Pancreas (tissue), 10 donors: ENCODE measurements around the gene TLE1. TPM values are rescaled to one million over a fixed set of nuclear protein-coding genes. Genes with fewer than 3 reads are reported as not detected.
"Not testable (repeated sequence)": the region's sequence is repeated elsewhere in the genome, so short reads cannot be mapped to it uniquely, and the experiment has no call there.

Experiments used
- ATAC-seq, 4 donors: fragments of 200-7000 bp; cut with Tn5 transposase; one replicate each; pipeline versions ENCODE4 v1.8.0 to v1.9.1; 2020; ENCODE audit warnings: mild to moderate bottlenecking in 4 of 4, moderate library complexity in 4 of 4
- DNase-seq, 6 donors: peaks; one replicate each; pipeline ENCODE4 v3.0.0-alpha.2; 2020
- FAIRE-seq: peaks from 2 replicates; lab custom pipeline; 2012; peaks lifted over from hg19 to GRCh38; lab: Jason Lieb, UNC
- H3K27ac ChIP-seq, 4 donors: fragments of 200-600 bp; sonication (generic); 1 replicate in 3 of 4; 2 replicates in 1 of 4; pipeline versions ENCODE4 v1.5.0 to v1.8.0; 2020
- H3K27me3 ChIP-seq, 4 donors: fragments of 200-600 bp; one replicate each; pipeline ENCODE4 v1.8.0; 2021
- H3K36me3 ChIP-seq, 3 donors: fragments of 200-600 bp; sonication (generic) in 1 of 3; one replicate each; pipeline versions ENCODE4 v1.5.0 to v1.8.0; 2020 to 2021
- H3K4me1 ChIP-seq, 3 donors: fragments of 200-600 bp; one replicate each; pipeline ENCODE4 v1.8.0; 2021
- H3K4me3 ChIP-seq, 4 donors: fragments of 200-600 bp; sonication (generic) in 2 of 4; one replicate each; pipeline versions ENCODE4 v1.5.0 to v1.8.0; 2020 to 2021
- H3K9me3 ChIP-seq, 4 donors: fragments of 200-600 bp; one replicate each; pipeline ENCODE4 v1.8.0; 2021
- WGBS, 2 donors: extraction: QIAGEN DNeasy Blood & Tissue Kit; methylation state at CpG; one replicate each; pipeline ENCODE4 v1.1.7; 2013; 5-methylcytosine and 5-hydroxymethylcytosine counted together
- intact Hi-C, 3 donors: fragments of 100-400 bp; cut with DNase I; formaldehyde crosslinking; loops; one replicate each; pipeline versions ENCODE4 v1.11.1 to v1.14.2; 2022
- polyA plus RNA-seq, 2 donors: library from polyadenylated mRNA; stranded (reverse); fragments of 200-250 nt; gene quantifications; one replicate each; pipeline ENCODE4 v1.2.3, GENCODE V29; 2013
- total RNA-seq, 6 donors: library from RNA; stranded (reverse); fragmentation: NEBNext Ultra II Directional in 4 of 6; extraction: Animal tissue kit (Norgen Biotek cat#: 25700) in 4 of 6; gene quantifications; one replicate each; pipeline versions ENCODE4 v1.2.1 to v1.2.4, GENCODE V29; 2021 to 2023
- TF ChIP-seq, protein P1 (sequence below), 4 donors: fragments of 200-600 bp; sonication (generic) in 3 of 4; IDR thresholded peaks; one replicate each; pipeline versions ENCODE4 v1.5.0 to v1.8.0; 2021; ENCODE audit warnings: antibody characterized with exemption in 4 of 4
- donor health status: healthy with polysubstance abuse.
- donor health status: DM: no; HTN: no; CAD: no; lungs with moderate emphysema.
- donor health status: DM: no; HTN: no; CAD: no.
- donor health status: control.
- donor health status: control.
- donor health status: Bipolar disorder and iron deficiency.
- donor health status: DM: yes; HTN: yes; CAD: no.
- donor health status: DM: no; HTN: no; CAD: no.
- donor health status: DM: no; HTN: no; CAD: no.
- donor health status: DM: yes; HTN: yes; CAD: no.

The TLE1 gene
- total and polyA plus RNA-seq, 8 donors, result 15.1 to 38.9 (median 28.4) TPM

DNA sequence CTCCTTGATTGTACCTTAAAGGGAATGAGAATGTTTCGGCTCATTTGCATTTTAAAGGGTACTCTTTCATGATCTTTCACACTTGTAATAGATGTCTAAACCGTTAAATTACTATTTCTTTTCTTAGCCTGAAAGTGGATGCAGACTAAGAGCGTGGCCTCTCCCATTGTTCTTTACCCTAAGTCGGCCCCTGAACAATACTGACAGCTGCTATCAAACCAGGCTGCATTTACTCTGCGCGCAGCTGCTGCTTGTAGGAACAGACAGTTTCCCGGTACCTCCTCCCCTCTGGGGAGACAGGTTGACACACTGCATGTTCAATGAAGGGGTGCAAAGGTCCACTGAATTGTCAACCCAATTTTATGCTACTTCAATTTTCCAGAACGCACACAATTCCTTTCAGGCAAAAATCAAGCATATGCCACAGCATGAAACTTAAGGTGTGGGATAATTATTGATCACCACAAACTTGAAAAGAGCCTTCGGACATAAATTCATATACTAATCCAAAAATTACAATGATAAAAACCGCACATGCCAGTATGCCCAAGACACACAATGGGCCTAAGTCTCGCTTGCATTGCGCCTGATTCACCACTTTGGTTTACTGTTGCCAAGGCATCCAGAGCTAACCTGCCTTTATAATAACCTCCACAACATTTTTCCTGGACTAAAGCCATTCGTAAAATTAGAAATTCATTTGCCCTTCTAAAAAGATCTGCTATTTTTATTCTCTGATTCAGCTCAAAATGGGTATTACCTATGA lies 39.7 kb downstream of the TLE1 start:
- Histone ChIP-seq H3K27ac (no peak overlapping the region), H3K4me1 (peaks cover 0 to 11% (median 8%) of the 10 kb centered on the region in 3 donors), H3K36me3 (peaks cover 0 to 10% (median 10%) of the 10 kb centered on the region in 3 donors), H3K9me3 (no peaks in the 10 kb centered on the region), H3K27me3 (no peaks in the 10 kb centered on the region), H3K4me3 (no peak overlapping the region)
- intact Hi-C loops, result no loop called here
- TF ChIP-seq, protein P1, sequence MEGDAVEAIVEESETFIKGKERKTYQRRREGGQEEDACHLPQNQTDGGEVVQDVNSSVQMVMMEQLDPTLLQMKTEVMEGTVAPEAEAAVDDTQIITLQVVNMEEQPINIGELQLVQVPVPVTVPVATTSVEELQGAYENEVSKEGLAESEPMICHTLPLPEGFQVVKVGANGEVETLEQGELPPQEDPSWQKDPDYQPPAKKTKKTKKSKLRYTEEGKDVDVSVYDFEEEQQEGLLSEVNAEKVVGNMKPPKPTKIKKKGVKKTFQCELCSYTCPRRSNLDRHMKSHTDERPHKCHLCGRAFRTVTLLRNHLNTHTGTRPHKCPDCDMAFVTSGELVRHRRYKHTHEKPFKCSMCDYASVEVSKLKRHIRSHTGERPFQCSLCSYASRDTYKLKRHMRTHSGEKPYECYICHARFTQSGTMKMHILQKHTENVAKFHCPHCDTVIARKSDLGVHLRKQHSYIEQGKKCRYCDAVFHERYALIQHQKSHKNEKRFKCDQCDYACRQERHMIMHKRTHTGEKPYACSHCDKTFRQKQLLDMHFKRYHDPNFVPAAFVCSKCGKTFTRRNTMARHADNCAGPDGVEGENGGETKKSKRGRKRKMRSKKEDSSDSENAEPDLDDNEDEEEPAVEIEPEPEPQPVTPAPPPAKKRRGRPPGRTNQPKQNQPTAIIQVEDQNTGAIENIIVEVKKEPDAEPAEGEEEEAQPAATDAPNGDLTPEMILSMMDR (IDR thresholded peaks at IDR 0.05), result no peak
- peak in 3 of 4 donors; percentile 49 to 76 (median 59) for ATAC-seq
- WGBS, 2 donors, result 51 to 58% methylated on average over 13 of the region's 13 CpGs
- no peak for FAIRE-seq
- no peak for DNase-seq

DNA sequence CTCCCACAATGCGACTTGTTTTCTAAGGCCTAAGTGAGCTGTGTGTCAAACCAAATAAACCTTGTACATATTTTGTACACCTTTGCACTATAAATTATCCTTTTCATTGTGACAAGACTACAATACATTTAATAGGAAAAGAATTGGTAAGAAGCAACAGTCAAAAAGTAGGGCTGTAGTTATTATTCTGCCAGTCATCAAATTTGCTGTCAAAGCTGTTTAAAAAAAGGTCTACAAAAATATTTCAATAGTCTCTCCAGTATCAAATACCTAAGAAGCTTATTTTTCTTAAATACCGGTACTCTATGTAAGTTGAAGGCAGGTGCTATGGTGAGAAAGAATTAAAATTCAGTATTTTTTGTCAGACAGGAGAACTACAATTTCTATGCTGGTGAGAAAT lies 40.5 kb downstream of the TLE1 start:
- DNase-seq, result no peak
- TF ChIP-seq, protein P1 (IDR thresholded peaks at IDR 0.05), result no peak
- Histone ChIP-seq H3K4me1 (peaks cover 0 to 11% (median 8%) of the 10 kb centered on the region in 3 donors), H3K27me3 (no peaks in the 10 kb centered on the region), H3K36me3 (peaks cover 0 to 10% (median 10%) of the 10 kb centered on the region in 3 donors), H3K9me3 (no peaks in the 10 kb centered on the region), H3K4me3 (no peak overlapping the region), H3K27ac (no peak overlapping the region)
- WGBS, 2 donors, result 78 to 88% methylated on average over 2 of the region's 2 CpGs
- FAIRE-seq, result no peak
- intact Hi-C loops, result no loop called here
- ATAC-seq, result no peak

- intact Hi-C loops, result no loop called here
- TF ChIP-seq, protein P1 (IDR thresholded peaks at IDR 0.05), result no peak
Measured at GRCh38 chr9:81646337-81646736, 43.0 kb downstream of the TLE1 start.

GRCh38 chr9:81644513-81644912 lies 44.8 kb downstream of the TLE1 start:
- WGBS, 2 donors, result 74 to 84% methylated on average over 6 of the region's 6 CpGs
- H3K36me3 ChIP-seq, H3K4me3 ChIP-seq, ATAC-seq, H3K9me3 ChIP-seq, H3K27me3 ChIP-seq, DNase-seq, FAIRE-seq, H3K4me1 ChIP-seq, H3K27ac ChIP-seq, intact Hi-C loops: not testable (repeated sequence)

More at GRCh38 chr9:81646337-81646736, 43.0 kb downstream of the TLE1 start:
- WGBS, 2 donors, result 87 to 88% methylated on average over 3 of the region's 3 CpGs
- Histone ChIP-seq H3K4me3 (no peak overlapping the region), H3K9me3 (no peaks in the 10 kb centered on the region), H3K4me1 (peaks cover 0 to 11% (median 8%) of the 10 kb centered on the region in 3 donors), H3K27ac (no peak overlapping the region), H3K27me3 (no peaks in the 10 kb centered on the region), H3K36me3 (peaks cover 0 to 10% (median 8%) of the 10 kb centered on the region in 3 donors)
- ATAC-seq, result no peak
- DNase-seq, result no peak
- no peak for FAIRE-seq

GRCh38 chr9:81637276-81637675 lies 52.1 kb downstream of the TLE1 start:
- Histone ChIP-seq H3K27ac (no peak overlapping the region), H3K27me3 (no peaks in the 10 kb centered on the region), H3K4me3 (no peak overlapping the region), H3K4me1 (no peaks in the 10 kb centered on the region), H3K9me3 (no peaks in the 10 kb centered on the region), H3K36me3 (peaks cover 0 to 9% (median 0%) of the 10 kb centered on the region in 3 donors)
- 92 to 97% methylated on average over 1 of the region's 1 CpG for WGBS, 2 donors
- DNase-seq, result no peak
- no peak for ATAC-seq
- FAIRE-seq, result no peak
- intact Hi-C loops, result no loop called here
- TF ChIP-seq, protein P1 (IDR thresholded peaks at IDR 0.05), result no peak
